Kidney capillary endothelial cell (primary cell): ENCODE measurements around the gene MOK.

Experiments
- DNase-seq: peaks from one replicate; pipeline ENCODE4 v3.0.0-alpha.2; 2018; ENCODE audit warnings: low spot score

Gene MOK

GRCh38 chr14:102181187-102181586 is 123.8 kb downstream of the MOK start:
- DNase-seq = no peak

- no peak for DNase-seq
Measured at GRCh38 chr14:102180248-102180998, 124.5 kb downstream of the MOK start.
